ENCODE measurements around the gene CTNNB1.
"Not testable (repeated sequence)": the region's sequence is repeated elsewhere in the genome, so short reads cannot be mapped to it uniquely, and the experiment has no call there.

CTNNB1 gene

DNA sequence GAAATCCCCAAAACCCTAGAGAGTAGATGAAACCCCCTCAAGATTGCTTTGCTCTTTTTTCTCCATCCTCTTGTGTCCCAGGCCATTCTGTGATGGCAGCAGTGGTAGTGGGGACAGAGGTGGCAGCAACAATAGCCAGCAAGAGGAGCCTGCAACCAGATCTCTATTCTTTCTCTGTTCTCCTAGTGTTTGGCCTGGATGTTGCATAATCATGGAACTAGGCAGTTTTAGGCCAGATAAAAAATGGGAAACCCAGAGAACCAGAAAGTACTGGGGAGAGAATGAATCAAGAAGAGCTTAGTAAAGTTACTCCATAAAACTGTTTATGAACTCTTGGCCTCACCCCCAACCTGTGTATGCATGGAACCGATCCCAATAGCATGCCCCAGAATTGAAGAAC lies 52.3 kb downstream of the CTNNB1 start:
- no peak for DNase-seq

- no peak for DNase-seq
These were observed 59.0 kb downstream of the CTNNB1 start for GRCh38 chr3:41258239-41258800.

DNA sequence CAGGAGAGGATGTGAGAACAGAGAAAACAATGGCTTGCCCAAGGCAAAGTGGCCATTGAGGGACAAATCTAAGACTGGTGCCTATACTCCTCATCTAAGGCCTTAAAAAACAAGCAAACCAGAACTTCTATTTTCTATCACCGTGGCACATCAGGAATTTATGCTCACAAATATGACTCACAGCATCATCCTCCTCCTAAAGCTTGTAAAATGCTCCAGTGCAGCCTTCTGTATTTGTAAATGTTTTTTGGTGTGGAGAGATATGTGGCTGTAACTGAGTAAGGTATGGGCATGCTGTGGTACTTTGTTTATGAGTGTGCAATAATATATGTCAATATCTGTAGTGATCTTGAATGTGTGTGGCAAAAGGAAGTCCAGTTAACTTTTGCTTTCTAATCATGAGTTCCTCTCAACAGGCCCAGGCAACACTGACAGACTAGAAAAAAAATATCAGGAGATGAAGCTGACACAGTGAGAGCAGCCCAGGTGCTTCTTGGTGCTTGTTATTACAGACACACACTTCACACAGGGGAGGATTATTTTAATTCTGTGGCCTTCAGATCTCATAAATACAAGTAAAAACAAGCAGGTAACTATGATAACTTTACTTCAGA lies 60.3 kb downstream of the CTNNB1 start:
- no peak for DNase-seq

- no peak for DNase-seq
These were observed 60.8 kb downstream of the CTNNB1 start for GRCh38 chr3:41260063-41260450.

DNA sequence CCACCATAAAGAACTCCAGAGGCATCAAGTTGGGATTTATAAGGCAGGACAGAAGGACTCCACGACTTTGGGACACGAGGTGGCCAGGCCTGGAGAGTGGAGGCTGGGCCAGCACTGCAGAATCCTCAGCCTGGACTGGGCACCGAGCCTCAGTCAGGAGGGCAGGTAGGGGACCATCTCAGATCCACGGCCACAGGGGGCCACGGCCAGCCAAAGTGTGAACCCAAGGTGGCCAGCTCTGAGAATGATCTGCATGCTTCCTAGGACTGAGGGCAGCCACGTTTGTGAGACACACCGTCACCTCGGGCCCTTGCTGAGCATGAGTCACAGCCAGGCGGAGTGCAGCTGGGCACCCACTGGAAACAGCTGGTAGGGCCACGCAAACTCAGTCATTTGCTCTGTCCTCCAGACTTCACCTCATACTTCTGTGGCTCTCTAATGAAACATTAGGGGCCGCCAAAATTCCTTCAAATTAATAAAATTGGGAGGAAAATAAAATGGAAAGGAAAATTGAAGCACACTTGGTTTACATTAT lies 65.8 kb downstream of the CTNNB1 start:
- DNase-seq, result no peak

- no peak for DNase-seq
These were observed 66.5 kb downstream of the CTNNB1 start for GRCh38 chr3:41265823-41266273.

DNA sequence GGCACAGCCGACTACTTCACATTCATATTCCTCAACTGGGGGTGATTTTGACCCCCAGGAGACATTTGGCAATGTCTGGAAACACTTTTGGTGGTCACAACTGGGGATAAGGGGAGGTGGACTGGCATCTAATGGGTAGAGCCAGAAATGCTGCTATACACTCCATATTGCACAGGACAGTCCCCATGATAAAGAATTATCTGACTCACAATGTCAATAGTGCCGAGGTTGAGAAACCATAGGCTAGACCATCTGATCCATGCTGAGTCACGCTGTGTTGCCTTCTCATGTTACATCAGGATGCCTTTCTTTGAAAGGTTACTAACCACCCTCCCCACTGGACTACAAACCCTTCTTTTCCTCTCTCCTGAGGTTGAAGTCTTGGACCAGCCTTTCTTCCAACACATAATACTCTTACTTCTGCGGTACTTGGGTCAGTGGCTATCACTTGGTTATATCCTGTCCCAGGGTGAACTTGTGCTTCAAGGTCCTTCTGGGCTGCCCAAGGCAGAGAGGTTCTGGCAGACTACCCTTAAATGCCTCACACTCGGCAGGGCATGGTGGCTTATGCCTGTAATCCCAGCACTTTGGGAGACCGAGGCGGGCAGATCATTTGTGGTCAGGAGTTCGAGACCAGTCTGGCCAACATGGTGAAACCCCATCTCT lies 68.8 kb downstream of the CTNNB1 start:
- DNase-seq, result no peak

DNA sequence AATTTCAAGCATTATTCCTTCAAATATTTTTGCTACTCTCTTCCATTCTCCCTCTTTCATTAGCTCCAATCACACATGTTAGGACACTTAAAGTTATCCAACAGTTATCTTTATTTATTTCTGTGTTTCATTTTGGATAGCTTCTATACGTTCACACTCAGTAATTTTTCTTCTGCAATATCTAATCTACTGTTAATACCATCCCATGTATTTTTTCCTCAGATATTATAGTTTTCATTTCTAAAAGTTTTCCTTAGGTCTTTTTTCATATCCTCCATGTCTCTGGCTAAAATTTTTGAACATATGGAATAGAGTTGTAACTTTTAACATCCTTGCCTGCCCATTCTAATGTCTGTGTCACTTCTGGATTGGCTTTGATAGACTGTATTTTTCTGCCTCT lies 73.4 kb downstream of the CTNNB1 start:
- no peak for DNase-seq

DNA sequence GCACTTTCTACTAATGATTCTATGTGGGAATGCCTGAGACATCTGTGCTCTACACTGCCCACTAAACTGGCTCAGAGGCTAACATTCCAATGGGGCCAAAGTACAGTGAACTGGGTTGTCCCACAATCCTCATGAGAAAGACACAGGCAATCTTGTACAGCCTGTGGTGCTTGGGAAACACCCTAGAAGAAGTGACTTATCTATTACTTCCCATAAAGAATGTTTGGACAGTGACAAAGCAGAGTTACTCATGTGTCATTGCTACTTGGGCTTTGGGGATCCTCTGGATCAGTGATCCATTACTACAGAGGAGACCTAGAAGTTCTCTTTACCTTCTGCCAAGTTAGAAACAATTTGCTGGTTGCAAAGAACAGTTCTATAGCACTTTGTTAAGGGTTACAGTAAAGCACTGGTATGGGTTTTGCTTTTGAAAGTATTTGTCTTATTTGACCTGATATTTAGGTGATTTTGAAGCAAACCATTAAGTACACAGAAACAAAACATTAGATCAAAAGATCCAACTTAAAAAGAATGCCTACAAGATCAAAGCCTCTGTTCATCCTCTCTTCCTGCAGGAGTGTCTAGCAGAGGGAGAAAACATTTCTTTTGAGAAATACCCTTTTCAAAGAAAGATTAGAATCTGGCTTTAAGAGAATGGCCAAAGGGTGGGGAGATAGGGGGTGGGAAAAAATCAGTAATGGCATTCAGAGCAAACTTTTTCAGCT lies 75.8 kb downstream of the CTNNB1 start:
- no peak for DNase-seq

- no peak for DNase-seq
These were observed 76.9 kb downstream of the CTNNB1 start for GRCh38 chr3:41276191-41276590.

DNA sequence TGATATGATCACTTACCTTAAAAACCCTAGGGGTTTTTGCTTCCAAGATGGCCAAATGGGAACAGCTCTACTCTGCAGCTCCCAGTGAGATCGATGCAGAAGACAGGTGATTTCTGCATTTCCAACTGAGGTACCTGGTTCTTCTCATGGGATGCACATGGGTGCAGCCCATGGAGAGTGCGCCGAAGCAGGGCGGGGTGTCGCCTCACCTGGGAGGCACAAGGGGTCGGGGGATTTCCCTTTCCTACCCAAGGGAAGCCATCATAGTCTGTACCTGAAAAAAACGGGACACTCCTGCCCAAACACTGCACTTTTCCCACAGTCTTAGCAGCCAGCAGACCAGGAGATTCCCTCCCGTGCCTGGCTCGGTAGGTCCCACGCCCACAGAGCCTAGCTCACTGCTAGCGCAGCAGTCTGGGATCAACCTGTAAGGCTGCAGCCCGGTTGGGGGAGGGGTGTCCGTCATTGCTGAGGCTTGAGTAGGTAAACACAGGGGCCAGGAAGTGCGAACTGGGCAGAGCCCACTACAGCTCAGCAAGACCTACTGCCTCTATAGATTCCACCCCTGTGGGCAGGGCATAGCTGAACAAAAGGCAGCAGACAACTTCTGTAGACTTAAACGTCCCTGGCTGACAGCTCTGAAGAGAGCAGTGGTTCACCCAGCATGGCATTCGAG lies 78.6 kb downstream of the CTNNB1 start:
- DNase-seq, result no peak

- DNase-seq, result not testable (repeated sequence)
These were observed 85.6 kb downstream of the CTNNB1 start for GRCh38 chr3:41284934-41285333.

GRCh38 chr3:41286305-41286704 lies 87.0 kb downstream of the CTNNB1 start:
- no peak for DNase-seq

DNA sequence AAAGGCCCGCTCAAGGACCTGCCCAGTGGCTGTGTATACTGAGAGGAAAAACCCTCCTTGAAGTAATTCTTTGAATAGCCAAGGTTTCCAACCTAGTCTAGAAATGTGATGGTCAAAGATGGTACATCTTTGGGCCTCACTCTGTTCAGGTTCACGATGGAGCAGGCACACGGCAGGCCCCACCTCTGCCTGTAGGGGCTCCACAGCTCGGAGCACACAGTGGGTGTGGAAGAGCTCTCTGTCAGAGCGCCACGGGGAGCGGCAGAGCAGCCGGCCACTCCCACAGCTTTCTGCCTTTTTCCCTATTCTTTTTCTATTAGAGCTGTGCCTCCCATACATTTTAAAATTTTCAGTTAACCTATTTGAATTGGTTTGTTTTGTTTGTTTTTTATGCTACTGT lies 89.5 kb downstream of the CTNNB1 start:
- DNase-seq, result no peak
